ENCODE data around the gene ZNFX1.

The ZNFX1 gene

GRCh38 chr20:49247169-49247723, 30.6 kb downstream of the ZNFX1 start:
- ChIA-PET POLR2A (interaction anchor here (1.0 kb wide), 1 partner anchor 23 kb away, joined by 3 read pairs; no protein-coding TSS in a partner anchor), CTCF (interaction anchor here (0.6 to 5.9 kb wide), 11 partner anchors 10 to 86 kb away, joined by 3 to 63 read pairs (median 3); no protein-coding TSS in a partner anchor)
- H3K9me3 ChIP-seq (ENCODE audit: control insufficient read depth, insufficient read depth, low read depth, low read length) = no peaks in the 10 kb centered on the region
- H3K36me3 ChIP-seq (ENCODE audit: control insufficient read depth in 2 of 2, insufficient read depth in 1 of 2, low read length in 2 of 2) = peaks cover 18 to 87% of the 10 kb centered on the region in 2 experiments; a peak in 2 of 3 replicates
- H3K4me1 ChIP-seq (ENCODE audit: control insufficient read depth, insufficient read depth, low read length) = no peaks in the 10 kb centered on the region; the same call in 1 of the 2 replicates
- H3K4me3 ChIP-seq (ENCODE audit: low read depth, low read length) = no peak overlapping the region
- TF ChIP-seq ZNF621 (tag by site-specific recombination; IDR thresholded peaks at IDR 0.05) (no peak), ZNF791 (tag by site-specific recombination; IDR thresholded peaks at IDR 0.05) (no peak), ZNF391 (tag by site-specific recombination; IDR thresholded peaks at IDR 0.05; ENCODE audit: borderline replicate concordance, low read depth) (no peak), ZNF518A (tag by site-specific recombination; conservative IDR thresholded peaks at IDR 0.05; ENCODE audit: low read depth) (no peak), ZBTB17 (tag by site-specific recombination; IDR thresholded peaks at IDR 0.05) (no peak), PATZ1 (tag by site-specific recombination; IDR thresholded peaks at IDR 0.05) (no peak), YY1 (tag by site-specific recombination; IDR thresholded peaks at IDR 0.05) (no peak), HOXA7 (CRISPR knock-in tag; IDR thresholded peaks at IDR 0.05; ENCODE audit: borderline replicate concordance) (no peak), ZNF221 (tag by site-specific recombination; IDR thresholded peaks at IDR 0.05; ENCODE audit: borderline replicate concordance) (no peak), ZNF521 (tag by site-specific recombination; IDR thresholded peaks at IDR 0.05) (no peak), MZF1 (tag by site-specific recombination; IDR thresholded peaks at IDR 0.05; ENCODE audit: borderline replicate concordance) (no peak), ZNF18 (tag by site-specific recombination; IDR thresholded peaks at IDR 0.05) (no peak), ZNF366 (tag by site-specific recombination; conservative IDR thresholded peaks at IDR 0.05) (no peak), MYNN (tag by site-specific recombination; IDR thresholded peaks at IDR 0.05; ENCODE audit: borderline replicate concordance) (no peak), SP3 (tag by site-specific recombination; IDR thresholded peaks at IDR 0.05) (no peak)
- no peak overlapping the region for H3K27ac ChIP-seq (ENCODE audit: extremely low read depth, low read depth, low read length)

Measured in HEK293 (cell line).